RWPE1 (cell line): Measurements from ENCODE around the gene CDK13.
A peak's percentile ranks its signal among the peaks of the same experiment; 100 is the strongest.

Experiments
- CTCF ChIA-PET: fragments of 350-600 bp; sonication (Branson Sonifier 250); formaldehyde crosslinking; extraction: SDS; loops from one replicate; lab custom pipeline; 2021; lab: Yijun Ruan, JAX
- POLR2A ChIA-PET: fragments of 400-600 bp; formaldehyde crosslinking; extraction: SDS; loops from one replicate; lab custom pipeline; 2020; ENCODE audit warnings: antibody characterized with exemption; ENCODE audit not compliant: low non-redundant PET; lab: Yijun Ruan, JAX
- DNase-seq: peaks from one replicate; pipeline ENCODE4 v3.0.0; 2012; ENCODE audit warnings: low spot score
- H3K27ac ChIP-seq: fragments of 450-650 bp; 2 replicates; pipeline ENCODE4 v1.5.1; 2017
- TF ChIP-seq, protein P1 (sequence below): fragments of 450-650 bp; conservative IDR thresholded peaks from 2 replicates; pipeline ENCODE4 v1.5.1; 2017; ENCODE audit warnings: low read depth, mild to moderate bottlenecking

Gene CDK13

DNA sequence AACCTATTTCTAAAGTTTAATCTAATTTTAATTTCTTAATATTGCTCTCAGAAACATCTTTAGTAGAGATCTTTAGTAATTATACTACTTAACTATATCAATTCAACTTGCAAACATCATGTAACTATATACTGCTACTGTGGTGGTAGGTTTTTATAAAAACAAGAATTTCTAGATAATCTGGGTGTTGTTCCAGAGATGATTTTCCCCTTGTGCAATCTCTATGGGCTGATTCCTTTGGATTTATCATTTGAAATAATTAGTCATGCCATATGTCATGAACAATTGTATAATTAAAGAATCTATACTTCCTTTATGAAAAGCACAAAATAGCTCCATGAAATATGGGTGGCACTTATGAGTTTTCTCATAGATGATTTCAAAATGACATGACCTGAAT, 23.9 kb upstream of the CDK13 start:
- CTCF ChIA-PET, result interaction anchor here (0.6 kb wide), 1 partner anchor 33 kb away, joined by 3 read pairs; no protein-coding TSS in a partner anchor
- no peak overlapping the region for H3K27ac ChIP-seq
- DNase-seq, result no peak
- POLR2A ChIA-PET, result no interaction called here
- TF ChIP-seq, protein P1, sequence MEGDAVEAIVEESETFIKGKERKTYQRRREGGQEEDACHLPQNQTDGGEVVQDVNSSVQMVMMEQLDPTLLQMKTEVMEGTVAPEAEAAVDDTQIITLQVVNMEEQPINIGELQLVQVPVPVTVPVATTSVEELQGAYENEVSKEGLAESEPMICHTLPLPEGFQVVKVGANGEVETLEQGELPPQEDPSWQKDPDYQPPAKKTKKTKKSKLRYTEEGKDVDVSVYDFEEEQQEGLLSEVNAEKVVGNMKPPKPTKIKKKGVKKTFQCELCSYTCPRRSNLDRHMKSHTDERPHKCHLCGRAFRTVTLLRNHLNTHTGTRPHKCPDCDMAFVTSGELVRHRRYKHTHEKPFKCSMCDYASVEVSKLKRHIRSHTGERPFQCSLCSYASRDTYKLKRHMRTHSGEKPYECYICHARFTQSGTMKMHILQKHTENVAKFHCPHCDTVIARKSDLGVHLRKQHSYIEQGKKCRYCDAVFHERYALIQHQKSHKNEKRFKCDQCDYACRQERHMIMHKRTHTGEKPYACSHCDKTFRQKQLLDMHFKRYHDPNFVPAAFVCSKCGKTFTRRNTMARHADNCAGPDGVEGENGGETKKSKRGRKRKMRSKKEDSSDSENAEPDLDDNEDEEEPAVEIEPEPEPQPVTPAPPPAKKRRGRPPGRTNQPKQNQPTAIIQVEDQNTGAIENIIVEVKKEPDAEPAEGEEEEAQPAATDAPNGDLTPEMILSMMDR, result no peak

DNA sequence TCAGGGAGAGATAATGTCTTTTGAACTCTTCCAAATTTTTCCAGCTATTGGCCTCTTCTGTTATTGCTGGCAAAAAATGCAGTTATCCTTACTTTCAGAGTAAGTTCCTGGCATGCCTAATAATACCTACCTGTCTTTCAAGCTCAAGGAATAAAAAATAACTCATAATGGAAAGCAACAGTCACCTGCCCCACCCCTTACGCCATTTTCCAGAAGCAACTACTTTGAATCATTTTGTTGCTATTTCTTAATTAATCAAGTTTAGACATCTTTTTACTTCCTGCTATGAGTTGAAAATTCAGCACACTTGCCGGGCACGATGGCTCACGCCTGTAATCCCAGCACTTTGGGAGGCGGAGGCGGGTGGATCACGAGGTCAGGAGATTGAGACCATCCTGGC, 23.0 kb upstream of the CDK13 start:
- TF ChIP-seq, protein P1, result no peak
- H3K27ac ChIP-seq, result no peak overlapping the region
- ChIA-PET POLR2A (no interaction called here), CTCF (interaction anchor here (0.7 kb wide), 1 partner anchor 31 kb away, joined by 4 read pairs; no protein-coding TSS in a partner anchor)
- DNase-seq, result no peak

DNA sequence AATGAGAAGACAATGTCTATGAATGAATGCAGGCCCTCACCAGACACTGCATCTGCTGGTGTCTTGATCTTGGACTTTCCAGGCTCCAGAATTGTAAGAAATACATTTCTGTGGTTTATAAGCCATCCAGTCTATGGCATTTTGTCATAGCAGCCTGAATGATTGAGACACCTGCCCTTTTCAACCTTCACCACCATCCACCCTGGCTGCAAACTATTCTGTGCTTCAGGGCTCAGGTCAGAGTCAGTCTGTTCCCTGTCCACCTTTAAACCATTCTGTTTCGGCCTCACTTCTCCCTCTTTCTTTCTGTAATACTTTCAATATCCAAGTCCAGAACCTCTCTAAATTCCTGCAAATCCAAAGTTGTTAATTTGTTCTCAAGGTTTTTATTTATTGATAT, 15.9 kb upstream of the CDK13 start:
- ChIA-PET POLR2A (no interaction called here), CTCF (no interaction called here)
- TF ChIP-seq, protein P1, result no peak

DNA sequence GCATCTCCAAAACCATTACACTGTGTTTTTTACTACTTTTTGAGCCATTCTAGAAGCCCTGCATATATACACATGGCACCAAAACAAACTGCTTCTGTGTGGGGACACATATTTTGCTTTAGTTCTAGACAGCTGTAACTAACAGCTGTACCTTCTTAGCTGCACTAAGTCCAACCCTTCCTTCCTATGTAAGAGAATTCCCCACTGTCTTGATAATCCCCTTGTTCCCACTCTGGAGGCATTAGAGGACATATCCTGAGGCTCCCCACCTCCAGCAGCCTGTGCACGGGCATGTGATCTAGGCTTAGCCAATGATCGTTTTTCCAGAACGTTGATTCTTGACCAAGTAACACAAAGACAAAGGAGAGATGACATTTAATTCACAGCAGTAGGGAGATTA, 13.3 kb upstream of the CDK13 start:
- POLR2A ChIA-PET, result no interaction called here
- CTCF ChIA-PET, result interaction anchor here (0.7 kb wide), 1 partner anchor 10 kb away, joined by 3 read pairs; no protein-coding TSS in a partner anchor
- DNase-seq, result no peak
- TF ChIP-seq, protein P1, result no peak
- no peak overlapping the region for H3K27ac ChIP-seq

More for the DNA sequence above, 15.9 kb upstream of the CDK13 start:
- no peak for DNase-seq
- no peak overlapping the region for H3K27ac ChIP-seq

DNA sequence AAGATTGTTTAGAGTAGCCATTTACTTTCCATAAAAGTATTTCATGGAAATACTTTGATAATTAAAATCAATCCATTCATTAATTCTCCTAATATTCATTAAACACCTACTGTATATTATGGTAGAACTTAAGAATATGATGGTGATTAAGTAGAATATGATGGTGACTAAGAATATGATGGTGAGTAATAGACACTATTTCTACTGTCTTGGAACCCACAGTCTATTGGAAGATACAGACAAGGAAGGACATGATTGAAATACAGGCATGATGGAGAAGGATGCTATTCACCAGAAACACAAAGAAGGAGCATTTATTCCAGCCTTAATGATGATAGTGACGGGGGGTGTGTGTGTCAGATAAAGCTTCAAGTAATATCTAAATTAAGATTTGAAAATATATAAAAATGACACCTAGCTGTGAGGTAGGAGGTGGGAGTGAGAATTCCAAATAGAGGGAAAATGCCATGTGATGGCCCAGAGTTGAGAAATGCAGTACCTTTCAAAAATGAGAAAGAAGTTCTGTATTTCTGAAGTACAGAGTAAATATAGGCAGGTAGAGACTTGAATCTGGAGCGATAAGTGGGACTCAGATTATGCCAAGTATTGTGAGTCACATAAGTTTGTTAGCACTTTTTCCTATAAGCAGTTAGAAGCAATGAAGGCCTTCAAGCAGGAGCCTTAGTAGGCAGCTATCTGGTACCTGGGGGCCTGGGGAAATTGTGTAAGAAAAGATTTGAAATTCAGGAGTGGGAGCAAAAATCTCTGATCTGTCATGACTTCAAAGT, 12.5 kb upstream of the CDK13 start:
- TF ChIP-seq, protein P1, result no peak
- POLR2A ChIA-PET, result no interaction called here
- peak; percentile 69 for DNase-seq
- peak overlapping the region; percentile 52 for H3K27ac ChIP-seq
- CTCF ChIA-PET, result interaction anchor here (0.6 to 0.9 kb wide), 6 partner anchors 9 to 1062 kb away, joined by 3 to 4 read pairs (median 3); no protein-coding TSS in a partner anchor

DNA sequence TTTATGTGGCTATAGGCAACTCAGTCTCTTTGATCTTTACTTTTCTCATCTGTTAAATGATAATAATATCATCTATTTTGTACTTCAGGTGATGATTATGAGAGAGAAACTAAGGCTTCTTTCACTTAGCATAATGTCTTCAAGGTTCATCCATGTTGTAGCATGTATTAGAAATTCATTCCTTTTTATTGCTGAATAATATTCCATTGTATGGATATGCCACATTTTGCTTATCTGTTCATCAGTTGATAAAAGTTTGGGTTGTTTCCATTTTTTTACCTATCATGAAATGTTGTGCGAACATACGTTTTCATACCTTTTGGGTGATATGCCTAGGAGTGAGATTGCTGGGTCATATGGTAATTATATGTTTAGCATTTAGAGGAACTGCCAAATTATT, 7.2 kb upstream of the CDK13 start:
- CTCF ChIA-PET, result no interaction called here
- no peak for DNase-seq
- TF ChIP-seq, protein P1, result no peak
- POLR2A ChIA-PET, result no interaction called here
- H3K27ac ChIP-seq, result no peak overlapping the region
